ENCODE results near the gene ARSJ.

The ARSJ gene

DNA sequence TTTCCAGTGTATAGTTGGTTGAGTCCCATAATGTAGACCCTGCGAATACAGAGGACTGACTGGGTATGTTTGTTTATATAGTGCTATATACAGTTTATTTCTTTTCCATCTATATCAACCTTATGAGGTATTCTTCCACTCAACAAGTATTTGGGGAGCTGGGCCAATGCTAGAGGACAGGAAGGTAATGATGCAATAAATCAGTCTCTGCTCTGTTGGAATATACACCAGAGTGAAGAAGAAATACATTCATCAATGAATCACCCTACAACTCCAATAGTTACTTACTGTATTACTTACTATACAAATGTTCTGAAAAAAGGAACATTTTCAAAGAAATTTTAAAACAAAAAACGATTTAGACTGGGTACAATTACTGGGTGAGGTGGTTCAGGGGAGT is 2.1 kb upstream of the ARSJ start:
- no peak overlapping the region for H3K27ac ChIP-seq
- TF ChIP-seq, protein P1, sequence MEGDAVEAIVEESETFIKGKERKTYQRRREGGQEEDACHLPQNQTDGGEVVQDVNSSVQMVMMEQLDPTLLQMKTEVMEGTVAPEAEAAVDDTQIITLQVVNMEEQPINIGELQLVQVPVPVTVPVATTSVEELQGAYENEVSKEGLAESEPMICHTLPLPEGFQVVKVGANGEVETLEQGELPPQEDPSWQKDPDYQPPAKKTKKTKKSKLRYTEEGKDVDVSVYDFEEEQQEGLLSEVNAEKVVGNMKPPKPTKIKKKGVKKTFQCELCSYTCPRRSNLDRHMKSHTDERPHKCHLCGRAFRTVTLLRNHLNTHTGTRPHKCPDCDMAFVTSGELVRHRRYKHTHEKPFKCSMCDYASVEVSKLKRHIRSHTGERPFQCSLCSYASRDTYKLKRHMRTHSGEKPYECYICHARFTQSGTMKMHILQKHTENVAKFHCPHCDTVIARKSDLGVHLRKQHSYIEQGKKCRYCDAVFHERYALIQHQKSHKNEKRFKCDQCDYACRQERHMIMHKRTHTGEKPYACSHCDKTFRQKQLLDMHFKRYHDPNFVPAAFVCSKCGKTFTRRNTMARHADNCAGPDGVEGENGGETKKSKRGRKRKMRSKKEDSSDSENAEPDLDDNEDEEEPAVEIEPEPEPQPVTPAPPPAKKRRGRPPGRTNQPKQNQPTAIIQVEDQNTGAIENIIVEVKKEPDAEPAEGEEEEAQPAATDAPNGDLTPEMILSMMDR (conservative IDR thresholded peaks at IDR 0.05), result no peak

- H3K27ac ChIP-seq, result peak overlapping the region; percentile 54
- TF ChIP-seq, protein P1 (conservative IDR thresholded peaks at IDR 0.05), result no peak
These were observed 613 bp upstream of the ARSJ start for GRCh38 chr4:113979905-113980615.

GRCh38 chr4:113978561-113979147 is 793 bp downstream of the ARSJ start:
- H3K27ac ChIP-seq, result peak overlapping the region; percentile 54
- TF ChIP-seq, protein P1 (conservative IDR thresholded peaks at IDR 0.05), result no peak

- TF ChIP-seq, protein P1 (conservative IDR thresholded peaks at IDR 0.05), result no peak
- no peak overlapping the region for H3K27ac ChIP-seq
These were observed 1.3 kb downstream of the ARSJ start for GRCh38 chr4:113978105-113978504.

DNA sequence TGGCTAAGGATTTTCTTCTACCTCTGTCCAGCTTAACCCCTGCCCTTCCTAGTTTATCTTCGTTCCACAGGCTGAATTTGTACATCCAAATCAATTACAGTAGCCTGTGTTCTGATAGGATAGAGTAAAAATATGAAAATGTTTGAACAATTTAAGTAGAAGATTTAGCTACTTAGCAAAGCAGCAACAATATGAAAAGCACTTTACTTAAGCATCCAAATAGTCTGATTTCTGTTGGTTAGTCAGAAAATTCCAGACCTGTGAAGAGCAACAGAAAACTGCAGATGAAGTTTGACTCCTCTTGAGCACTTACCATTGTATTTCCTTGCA is 2.0 kb downstream of the ARSJ start:
- no peak overlapping the region for H3K27ac ChIP-seq
- TF ChIP-seq, protein P1 (conservative IDR thresholded peaks at IDR 0.05), result no peak

DNA sequence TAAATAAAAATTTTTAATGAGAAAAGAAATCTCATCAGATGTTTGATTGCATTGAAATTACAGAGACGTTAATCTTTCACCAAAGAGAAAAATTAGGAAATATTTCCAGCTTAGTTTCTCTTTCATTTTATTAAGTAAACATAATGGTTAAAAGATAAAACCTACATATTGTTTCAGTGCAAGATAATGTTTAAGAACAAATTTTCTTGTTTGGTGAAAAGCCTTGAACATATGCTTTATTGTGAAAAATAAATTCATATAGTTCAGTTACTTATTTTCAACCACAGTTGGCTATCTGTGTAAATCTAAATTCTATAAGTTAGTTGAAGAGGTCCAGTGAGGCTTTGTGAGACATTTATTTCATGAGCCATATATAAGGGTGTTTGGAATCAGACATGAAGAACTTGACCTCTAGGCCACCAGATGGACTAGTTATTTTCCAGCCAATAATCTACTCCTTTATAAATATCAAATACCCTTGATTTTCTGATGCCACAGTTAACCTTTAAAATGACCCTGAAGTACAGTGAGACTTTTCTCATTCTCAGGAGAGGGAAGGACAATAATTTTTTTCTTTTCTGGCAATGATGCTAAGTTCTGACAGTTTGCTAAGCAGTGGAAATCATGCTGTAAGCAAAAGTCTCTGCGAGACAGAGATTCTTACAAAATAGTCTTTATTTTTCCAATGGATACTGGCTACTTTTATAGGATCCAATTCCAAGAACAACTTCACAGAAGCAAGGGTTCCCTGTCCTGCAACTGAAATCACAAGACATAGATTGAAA is 2.5 kb downstream of the ARSJ start:
- H3K27ac ChIP-seq, result no peak overlapping the region
- TF ChIP-seq, protein P1 (conservative IDR thresholded peaks at IDR 0.05), result no peak

DNA sequence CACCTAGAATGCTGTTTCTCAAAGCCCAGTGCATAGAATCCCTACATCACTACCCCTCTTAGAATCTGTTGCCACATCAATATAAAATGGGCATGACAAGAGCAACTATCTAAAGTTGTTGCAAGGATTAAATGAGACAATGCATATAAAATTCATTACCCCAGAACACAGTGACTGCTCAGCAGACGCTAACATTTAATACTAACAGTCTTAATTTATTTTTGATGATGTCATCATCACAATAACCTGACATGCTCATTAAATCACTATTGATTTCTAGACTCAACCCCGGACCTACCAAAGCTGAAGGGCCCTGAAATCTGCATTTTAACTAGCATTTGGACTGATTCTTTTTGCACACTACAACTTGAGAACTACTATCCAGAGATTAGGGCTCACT is 3.9 kb downstream of the ARSJ start:
- H3K27ac ChIP-seq, result no peak overlapping the region
- TF ChIP-seq, protein P1 (conservative IDR thresholded peaks at IDR 0.05), result no peak
